H54 (cell line): ENCODE data around the gene HOXD3.

Experiments
- DNase-seq: peaks from one replicate; pipeline ENCODE4 v3.0.0; 2011; ENCODE audit warnings: low spot score, mixed read lengths; ENCODE audit not compliant: insufficient read length
- FAIRE-seq: peaks from 3 replicates; lab custom pipeline; 2011; peaks lifted over from hg19 to GRCh38; lab: Jason Lieb, UNC
- POLR2A ChIP-seq: IDR thresholded peaks from 2 replicates; pipeline ENCODE4 v1.6.1; 2011; ENCODE audit warnings: low read depth, mild to moderate bottlenecking, low read length

Gene HOXD3

GRCh38 chr2:176146645-176147044 lies 10.5 kb upstream of the HOXD3 start:
- no peak for TF ChIP-seq POLR2A
- DNase-seq (no peak), FAIRE-seq (no peak)

GRCh38 chr2:176147210-176147799 lies 9.8 kb upstream of the HOXD3 start:
- no peak for DNase-seq
- FAIRE-seq: no peak

GRCh38 chr2:176147800-176148496 lies 9.2 kb upstream of the HOXD3 start:
- no peak for TF ChIP-seq POLR2A
- no peak for DNase-seq
- FAIRE-seq: no peak

More at GRCh38 chr2:176147210-176147799, 9.8 kb upstream of the HOXD3 start:
- no peak for TF ChIP-seq POLR2A

- TF ChIP-seq POLR2A: no peak
Observed at GRCh38 chr2:176148751-176149421, 8.2 kb upstream of the HOXD3 start.

GRCh38 chr2:176149481-176149938 lies 7.6 kb upstream of the HOXD3 start:
- no peak for FAIRE-seq
- DNase-seq: no peak
- no peak for TF ChIP-seq POLR2A

More at GRCh38 chr2:176148751-176149421, 8.2 kb upstream of the HOXD3 start:
- DNase-seq: no peak
- FAIRE-seq: no peak

GRCh38 chr2:176149939-176150583 lies 7.0 kb upstream of the HOXD3 start:
- FAIRE-seq (no peak), DNase-seq (no peak)
- TF ChIP-seq POLR2A: no peak

- FAIRE-seq (no peak), DNase-seq (no peak)
Observed at GRCh38 chr2:176150584-176151441, 6.3 kb upstream of the HOXD3 start.

GRCh38 chr2:176151442-176152287 lies 5.4 kb upstream of the HOXD3 start, which contains the start of gene HOXD4:
TSS of gene HOXD4 (plus strand) at chr2:176151550. CDS start at chr2:176151634, 84 bp downstream.
- DNase-seq (no peak), FAIRE-seq (no peak)
- TF ChIP-seq POLR2A: no peak

More at GRCh38 chr2:176150584-176151441, 6.3 kb upstream of the HOXD3 start:
- no peak for TF ChIP-seq POLR2A

GRCh38 chr2:176152350-176153181 lies 4.5 kb upstream of the HOXD3 start:
- FAIRE-seq (no peak), DNase-seq (no peak)
- TF ChIP-seq POLR2A: no peak

- FAIRE-seq (no peak), DNase-seq (no peak)
- TF ChIP-seq POLR2A: no peak
Observed at GRCh38 chr2:176154576-176155252, 2.4 kb upstream of the HOXD3 start.
